Measurements from ENCODE around the gene SMS. TPM values are rescaled to one million over a fixed set of nuclear protein-coding genes. Genes with fewer than 3 reads are reported as not detected.

Gene SMS
- total RNA-seq, 1 experiment from 2014 or later: 173 TPM

DNA sequence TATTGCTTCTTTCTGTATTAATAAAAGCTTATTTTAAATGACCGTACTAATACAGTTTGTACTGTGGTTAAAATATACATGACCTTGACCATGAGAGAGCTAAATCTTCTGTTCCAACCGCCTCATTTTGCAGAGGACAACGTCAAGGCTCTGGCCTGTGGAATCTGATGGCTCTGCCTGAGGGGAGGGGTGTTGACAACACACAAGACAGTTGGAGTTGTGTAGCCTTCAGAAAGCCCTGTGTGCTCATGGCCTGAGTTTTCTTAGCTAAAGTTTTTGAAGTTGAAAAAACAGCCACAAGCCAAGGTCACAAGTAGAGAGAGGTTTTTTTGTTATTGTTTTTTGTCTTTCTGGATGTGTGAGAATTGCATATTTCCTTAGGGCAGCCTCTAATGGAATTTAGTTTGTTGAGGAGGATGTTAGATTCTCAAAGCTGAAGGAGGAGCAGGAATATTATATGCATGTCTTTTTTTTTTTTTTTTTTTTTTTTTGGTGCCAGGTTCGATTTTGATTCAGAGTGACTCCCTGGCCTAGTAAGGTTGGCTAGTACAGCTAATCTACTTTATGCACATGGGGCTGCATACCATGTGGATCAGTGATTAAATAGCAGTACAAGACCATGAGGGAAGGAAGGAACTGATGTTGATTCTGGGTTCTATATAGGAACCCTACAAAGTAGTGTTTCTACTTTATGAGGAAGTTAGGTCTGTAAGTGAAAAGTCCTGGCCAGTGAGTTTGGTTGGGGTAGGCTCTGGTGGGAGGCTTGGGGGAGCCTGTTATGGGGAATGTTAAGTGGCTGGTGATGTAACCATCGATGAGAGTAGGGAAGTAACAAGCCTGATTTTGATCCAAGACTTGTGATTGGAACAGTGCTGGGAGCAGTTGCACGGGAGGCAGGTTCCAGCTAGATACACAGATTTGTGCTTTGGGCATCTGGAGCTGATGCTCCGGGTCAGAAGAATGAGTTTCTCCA lies 20.3 kb downstream of the SMS start (continued):
- no peak for TF ChIP-seq ERG (CRISPR knock-in tag; IDR thresholded peaks at IDR 0.05)
- no peak for TF ChIP-seq MXD4 (CRISPR knock-in tag; IDR thresholded peaks at IDR 0.05; ENCODE audit: borderline replicate concordance)
- TF ChIP-seq ZNF423 (CRISPR knock-in tag; IDR thresholded peaks at IDR 0.05): no peak
- TF ChIP-seq ZNF532 (CRISPR knock-in tag; IDR thresholded peaks at IDR 0.05; ENCODE audit: borderline replicate concordance): no peak

DNA sequence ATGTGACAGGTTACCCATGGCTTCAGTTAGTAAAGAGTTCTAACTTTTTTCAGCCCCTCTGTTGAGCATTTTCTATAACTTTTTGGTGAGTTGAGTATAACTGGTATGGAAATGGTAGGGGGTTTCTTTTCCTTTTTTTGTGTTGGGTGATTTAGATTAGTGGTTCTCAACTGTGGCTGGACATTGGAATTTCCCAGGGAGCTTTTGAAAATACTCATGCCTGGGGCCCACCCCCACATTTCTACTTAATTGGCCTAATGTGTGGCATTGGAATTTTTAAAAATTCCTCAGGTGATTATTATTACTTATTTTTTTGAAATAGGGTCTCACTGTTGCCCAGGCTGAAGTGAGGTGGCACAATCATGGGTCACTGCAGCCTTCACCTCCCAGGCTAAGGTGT lies 21.9 kb downstream of the SMS start:
- Mint-ChIP-seq H3K4me1 (peaks cover 48% of the 10 kb centered on the region), H3K27ac (no peak overlapping the region), H3K9me3 (no peaks in the 10 kb centered on the region)
- TF ChIP-seq, protein P1, sequence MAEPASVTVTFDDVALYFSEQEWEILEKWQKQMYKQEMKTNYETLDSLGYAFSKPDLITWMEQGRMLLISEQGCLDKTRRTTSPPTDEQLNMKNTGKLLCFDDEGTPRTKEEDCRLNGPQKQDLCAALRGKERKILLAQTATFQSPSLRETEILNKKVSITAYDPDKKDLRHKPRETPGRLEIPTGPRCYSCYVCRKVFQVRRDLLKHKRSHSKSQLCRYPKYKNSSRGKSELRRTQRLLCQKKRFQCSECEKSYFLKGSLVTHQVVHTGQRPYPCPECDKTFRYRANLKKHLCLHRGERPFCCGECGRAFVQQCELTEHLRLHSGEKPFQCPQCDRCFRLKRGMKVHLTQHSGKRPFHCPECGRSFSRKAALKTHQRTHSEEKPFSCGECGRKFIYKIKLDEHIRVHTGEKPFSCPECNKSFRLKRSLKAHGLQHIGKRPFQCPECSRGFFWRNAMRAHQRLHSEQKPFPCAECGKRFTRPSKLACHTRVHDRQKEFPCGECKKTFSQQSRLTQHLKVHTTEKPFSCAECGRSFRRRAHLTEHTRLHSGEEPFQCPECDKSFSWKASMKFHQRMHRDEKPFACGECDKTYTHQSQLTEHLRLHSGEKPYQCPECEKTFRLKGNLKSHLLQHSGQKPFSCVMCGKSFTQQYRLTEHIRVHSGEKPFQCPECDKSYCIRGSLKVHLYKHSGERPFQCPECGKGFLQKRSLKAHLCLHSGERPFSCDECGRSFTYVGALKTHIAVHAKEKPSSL (CRISPR knock-in tag; conservative IDR thresholded peaks at IDR 0.05): no peak
- TF ChIP-seq ZNF138 (CRISPR knock-in tag; conservative IDR thresholded peaks at IDR 0.05) (no peak), ZNF121 (CRISPR knock-in tag; IDR thresholded peaks at IDR 0.05) (no peak), RORB (CRISPR knock-in tag; IDR thresholded peaks at IDR 0.05) (no peak), ZNF671 (CRISPR knock-in tag; IDR thresholded peaks at IDR 0.05) (no peak), ATF1 (CRISPR knock-in tag; IDR thresholded peaks at IDR 0.05) (no peak), PREB (CRISPR knock-in tag; IDR thresholded peaks at IDR 0.05; ENCODE audit: borderline replicate concordance) (no peak), SOX15 (CRISPR knock-in tag; IDR thresholded peaks at IDR 0.05) (no peak), ZNF263 (CRISPR knock-in tag; IDR thresholded peaks at IDR 0.05; ENCODE audit: low read depth) (no peak), CREB1 (CRISPR knock-in tag; IDR thresholded peaks at IDR 0.05) (no peak), MXD4 (CRISPR knock-in tag; IDR thresholded peaks at IDR 0.05; ENCODE audit: borderline replicate concordance) (no peak), GRHL2 (CRISPR knock-in tag; IDR thresholded peaks at IDR 0.05; ENCODE audit: insufficient replicate concordance, severe bottlenecking) (no peak), SMAD4 (CRISPR knock-in tag; IDR thresholded peaks at IDR 0.05) (no peak)
- TF ChIP-seq, protein P2, sequence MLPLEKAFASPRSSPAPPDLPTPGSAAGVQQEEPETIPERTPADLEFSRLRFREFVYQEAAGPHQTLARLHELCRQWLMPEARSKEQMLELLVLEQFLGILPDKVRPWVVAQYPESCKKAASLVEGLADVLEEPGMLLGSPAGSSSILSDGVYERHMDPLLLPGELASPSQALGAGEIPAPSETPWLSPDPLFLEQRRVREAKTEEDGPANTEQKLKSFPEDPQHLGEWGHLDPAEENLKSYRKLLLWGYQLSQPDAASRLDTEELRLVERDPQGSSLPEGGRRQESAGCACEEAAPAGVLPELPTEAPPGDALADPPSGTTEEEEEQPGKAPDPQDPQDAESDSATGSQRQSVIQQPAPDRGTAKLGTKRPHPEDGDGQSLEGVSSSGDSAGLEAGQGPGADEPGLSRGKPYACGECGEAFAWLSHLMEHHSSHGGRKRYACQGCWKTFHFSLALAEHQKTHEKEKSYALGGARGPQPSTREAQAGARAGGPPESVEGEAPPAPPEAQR (CRISPR knock-in tag; IDR thresholded peaks at IDR 0.05): no peak
- TF ChIP-seq, protein P3, sequence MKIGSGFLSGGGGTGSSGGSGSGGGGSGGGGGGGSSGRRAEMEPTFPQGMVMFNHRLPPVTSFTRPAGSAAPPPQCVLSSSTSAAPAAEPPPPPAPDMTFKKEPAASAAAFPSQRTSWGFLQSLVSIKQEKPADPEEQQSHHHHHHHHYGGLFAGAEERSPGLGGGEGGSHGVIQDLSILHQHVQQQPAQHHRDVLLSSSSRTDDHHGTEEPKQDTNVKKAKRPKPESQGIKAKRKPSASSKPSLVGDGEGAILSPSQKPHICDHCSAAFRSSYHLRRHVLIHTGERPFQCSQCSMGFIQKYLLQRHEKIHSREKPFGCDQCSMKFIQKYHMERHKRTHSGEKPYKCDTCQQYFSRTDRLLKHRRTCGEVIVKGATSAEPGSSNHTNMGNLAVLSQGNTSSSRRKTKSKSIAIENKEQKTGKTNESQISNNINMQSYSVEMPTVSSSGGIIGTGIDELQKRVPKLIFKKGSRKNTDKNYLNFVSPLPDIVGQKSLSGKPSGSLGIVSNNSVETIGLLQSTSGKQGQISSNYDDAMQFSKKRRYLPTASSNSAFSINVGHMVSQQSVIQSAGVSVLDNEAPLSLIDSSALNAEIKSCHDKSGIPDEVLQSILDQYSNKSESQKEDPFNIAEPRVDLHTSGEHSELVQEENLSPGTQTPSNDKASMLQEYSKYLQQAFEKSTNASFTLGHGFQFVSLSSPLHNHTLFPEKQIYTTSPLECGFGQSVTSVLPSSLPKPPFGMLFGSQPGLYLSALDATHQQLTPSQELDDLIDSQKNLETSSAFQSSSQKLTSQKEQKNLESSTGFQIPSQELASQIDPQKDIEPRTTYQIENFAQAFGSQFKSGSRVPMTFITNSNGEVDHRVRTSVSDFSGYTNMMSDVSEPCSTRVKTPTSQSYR (CRISPR knock-in tag; IDR thresholded peaks at IDR 0.05): no peak
- TF ChIP-seq, protein P4, sequence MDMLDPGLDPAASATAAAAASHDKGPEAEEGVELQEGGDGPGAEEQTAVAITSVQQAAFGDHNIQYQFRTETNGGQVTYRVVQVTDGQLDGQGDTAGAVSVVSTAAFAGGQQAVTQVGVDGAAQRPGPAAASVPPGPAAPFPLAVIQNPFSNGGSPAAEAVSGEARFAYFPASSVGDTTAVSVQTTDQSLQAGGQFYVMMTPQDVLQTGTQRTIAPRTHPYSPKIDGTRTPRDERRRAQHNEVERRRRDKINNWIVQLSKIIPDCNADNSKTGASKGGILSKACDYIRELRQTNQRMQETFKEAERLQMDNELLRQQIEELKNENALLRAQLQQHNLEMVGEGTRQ (CRISPR knock-in tag; IDR thresholded peaks at IDR 0.05): no peak

More for the DNA sequence above, 21.9 kb downstream of the SMS start:
- ATAC-seq: no peak
- Mint-ChIP-seq H3K27me3 (ENCODE audit: low read depth) (no peaks in the 10 kb centered on the region), H3K36me3 (no peaks in the 10 kb centered on the region), H3K4me3 (no peak overlapping the region)
- POLR2A ChIA-PET: no interaction called here
- no peak for DNase-seq (ENCODE audit: low spot score)
- CTCF ChIA-PET: no interaction called here

Measured in WTC11 (cell line).